ENCODE data around the gene FAHD1. TPM values are rescaled to one million over a fixed set of nuclear protein-coding genes. Genes with fewer than 3 reads are reported as not detected.

The FAHD1 gene
- total RNA-seq, 2 experiments from 2014 or later, result 15.1 to 32.4 TPM

- Histone ChIP-seq H3K9me2 (ENCODE audit: insufficient read depth, low read length) (no peaks in the 10 kb centered on the region), H4K20me1 (ENCODE audit: insufficient read depth, low read length) (no peaks in the 10 kb centered on the region), H3K4me2 (ENCODE audit: low read length) (no peak overlapping the region), H3K4me1 (ENCODE audit: insufficient read depth, low read length, poor library complexity, severe bottlenecking) (no peaks in the 10 kb centered on the region), H3K4me3 (ENCODE audit: low read depth, low read length, poor library complexity, severe bottlenecking) (no peak overlapping the region), H3K27ac (ENCODE audit: low read depth, low read length, poor library complexity, severe bottlenecking) (no peak overlapping the region), H3K36me3 (ENCODE audit: insufficient read depth, low read length) (no peaks in the 10 kb centered on the region), H3K9me3 (ENCODE audit: low read length) (no peaks in the 10 kb centered on the region), H3K79me2 (ENCODE audit: insufficient read depth, low read depth, low read length) (no peaks in the 10 kb centered on the region), H2AFZ (ENCODE audit: low read length) (no peak overlapping the region)
- no peak for TF ChIP-seq CTCF (conservative IDR thresholded peaks at IDR 0.05; ENCODE audit: low read length)
- no peak for TF ChIP-seq EZH2phosphoT487 (IDR thresholded peaks at IDR 0.05; ENCODE audit: borderline replicate concordance, low read depth, low read length)
- intact Hi-C loops (cut with micrococcal nuclease; ENCODE audit: unreplicated experiment), result no loop called here
- ChIA-PET POLR2A (no interaction called here), CTCF (ENCODE audit: unreplicated experiment) (no interaction called here)
- no TSS peak for BruUV-seq (replicated peaks)
- no peak for DNase-seq (ENCODE audit: low spot score)
Observed at GRCh38 chr16:1862394-1862793, 35.4 kb downstream of the FAHD1 start.

- DNase-seq (ENCODE audit: low spot score), result peak; percentile 55
- Histone ChIP-seq H3K9me2 (ENCODE audit: insufficient read depth, low read length) (no peaks in the 10 kb centered on the region), H3K79me2 (ENCODE audit: insufficient read depth, low read depth, low read length) (no peaks in the 10 kb centered on the region), H3K36me3 (ENCODE audit: insufficient read depth, low read length) (no peaks in the 10 kb centered on the region), H4K20me1 (ENCODE audit: insufficient read depth, low read length) (no peaks in the 10 kb centered on the region), H3K4me2 (ENCODE audit: low read length) (no peak overlapping the region), H3K4me3 (ENCODE audit: low read depth, low read length, poor library complexity, severe bottlenecking) (no peak overlapping the region), H3K27ac (ENCODE audit: low read depth, low read length, poor library complexity, severe bottlenecking) (no peak overlapping the region), H3K4me1 (ENCODE audit: insufficient read depth, low read length, poor library complexity, severe bottlenecking) (no peaks in the 10 kb centered on the region), H3K9me3 (ENCODE audit: low read length) (no peaks in the 10 kb centered on the region), H2AFZ (ENCODE audit: low read length) (no peak overlapping the region)
- ChIA-PET CTCF (ENCODE audit: unreplicated experiment) (interaction anchor here (0.5 to 1.5 kb wide), 2 partner anchors 65 to 278 kb away, joined by 3 read pairs; no protein-coding TSS in a partner anchor), POLR2A (no interaction called here)
- TF ChIP-seq CTCF (conservative IDR thresholded peaks at IDR 0.05; ENCODE audit: low read length) (peak; percentile 74), EZH2phosphoT487 (IDR thresholded peaks at IDR 0.05; ENCODE audit: borderline replicate concordance, low read depth, low read length) (no peak)
- BruUV-seq (replicated peaks), result no TSS peak
- intact Hi-C loops (cut with micrococcal nuclease; ENCODE audit: unreplicated experiment), result loop anchor here (1.0 kb wide), 1 partner anchor 65 kb away; no protein-coding TSS in a partner anchor
Observed at GRCh38 chr16:1863681-1864460, 36.9 kb downstream of the FAHD1 start.
